ENCODE measurements around the gene KLK4. TPM values are rescaled to one million over a fixed set of nuclear protein-coding genes. Genes with fewer than 3 reads are reported as not detected.

Gene KLK4
- polyA plus RNA-seq, 1 of the 3 experiments (the other 2 are of a cell fraction) = not detected

GRCh38 chr19:50859849-50860248 is 51.3 kb downstream of the KLK4 start:
- no peaks in the 10 kb centered on the region for H4K20me1 ChIP-seq (ENCODE audit: insufficient read depth)
- no peaks in the 10 kb centered on the region for H3K79me2 ChIP-seq (ENCODE audit: insufficient read depth)
- H3K9me3 ChIP-seq = no peaks in the 10 kb centered on the region
- 9% methylated on average over 3 of the region's 4 CpGs for WGBS (ENCODE audit: low lambda C conversion rate)
- H3K9ac ChIP-seq = no peak overlapping the region
- H3K4me3 ChIP-seq (ENCODE audit: low read depth in 2 of 2, low read length in 1 of 2) = no peak overlapping the region
- ChIA-PET POLR2A (no interaction called here), CTCF (no interaction called here)
- H2AFZ ChIP-seq (ENCODE audit: low read depth) = no peak overlapping the region
- H3K36me3 ChIP-seq (replicated peaks in 1 of 2; ENCODE audit: control insufficient read depth in 1 of 2, insufficient read depth in 2 of 2, low read length in 1 of 2) = no peaks in the 10 kb centered on the region
- no peak overlapping the region for H3K27ac ChIP-seq (ENCODE audit: low read depth in 2 of 2, low read length in 1 of 2)
- no peak for DNase-seq
- no peak for TF ChIP-seq FOSL2 (IDR thresholded peaks at IDR 0.05; ENCODE audit: borderline replicate concordance, low read depth)
- no peak for TF ChIP-seq REST (IDR thresholded peaks at IDR 0.05; ENCODE audit: low read depth, low read length)
- no peak for TF ChIP-seq MEF2A (IDR thresholded peaks at IDR 0.05; ENCODE audit: borderline replicate concordance, low read depth)
- TF ChIP-seq TEAD4 (IDR thresholded peaks at IDR 0.05; ENCODE audit: borderline replicate concordance, insufficient read depth) = no peak
- no peak for TF ChIP-seq NFIC (IDR thresholded peaks at IDR 0.05; ENCODE audit: borderline replicate concordance)
- no peak for TF ChIP-seq RFX5 (IDR thresholded peaks at IDR 0.05; ENCODE audit: low read length)
- no peak for TF ChIP-seq RAD21 (IDR thresholded peaks at IDR 0.05; ENCODE audit: low read length)
- TF ChIP-seq JUND (IDR thresholded peaks at IDR 0.05) = no peak
- no peak for TF ChIP-seq SMC3 (IDR thresholded peaks at IDR 0.05; ENCODE audit: low read depth, low read length)
- TF ChIP-seq TCF12 (IDR thresholded peaks at IDR 0.05) = no peak
- TF ChIP-seq, protein P1, sequence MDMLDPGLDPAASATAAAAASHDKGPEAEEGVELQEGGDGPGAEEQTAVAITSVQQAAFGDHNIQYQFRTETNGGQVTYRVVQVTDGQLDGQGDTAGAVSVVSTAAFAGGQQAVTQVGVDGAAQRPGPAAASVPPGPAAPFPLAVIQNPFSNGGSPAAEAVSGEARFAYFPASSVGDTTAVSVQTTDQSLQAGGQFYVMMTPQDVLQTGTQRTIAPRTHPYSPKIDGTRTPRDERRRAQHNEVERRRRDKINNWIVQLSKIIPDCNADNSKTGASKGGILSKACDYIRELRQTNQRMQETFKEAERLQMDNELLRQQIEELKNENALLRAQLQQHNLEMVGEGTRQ (IDR thresholded peaks at IDR 0.05; ENCODE audit: borderline replicate concordance, low read depth, low read length) = no peak
- no peak for TF ChIP-seq FOXJ3 (CRISPR knock-in tag; IDR thresholded peaks at IDR 0.05)
- no peak for TF ChIP-seq CTCF (IDR thresholded peaks at IDR 0.05)
- TF ChIP-seq SIN3A (IDR thresholded peaks at IDR 0.05; ENCODE audit: borderline replicate concordance, low read depth, low read length) = no peak
- TF ChIP-seq YY1 (IDR thresholded peaks at IDR 0.05; ENCODE audit: low read depth) = no peak
- no peak for TF ChIP-seq RCOR1 (IDR thresholded peaks at IDR 0.05; ENCODE audit: low read length)
- H3K4me1 ChIP-seq (ENCODE audit: control insufficient read depth in 1 of 2, insufficient read depth in 2 of 2, low read depth in 1 of 2, low read length in 1 of 2) = no peaks in the 10 kb centered on the region
- no peaks in the 10 kb centered on the region for H3K9me2 ChIP-seq
- H3K4me2 ChIP-seq = no peak overlapping the region
- peaks cover 36% of the 10 kb centered on the region; the same call in 1 of the 2 replicates for H3K27me3 ChIP-seq (ENCODE audit: insufficient read depth)
- H3F3A ChIP-seq (replicated peaks; ENCODE audit: insufficient read depth) = no peaks in the 10 kb centered on the region

Data from SK-N-SH (cell line).